Lower lobe of right lung (tissue), 2 donors: ENCODE results near the gene C1R. TPM values are rescaled to one million over a fixed set of nuclear protein-coding genes. Genes with fewer than 3 reads are reported as not detected.

ENCODE experiments used
- ATAC-seq, 2 donors: fragments of 200-7000 bp; cut with Tn5 transposase; one replicate each; pipeline ENCODE4 v1.9.1; 2020 to 2022; ENCODE audit warnings: mild to moderate bottlenecking in 2 of 2, moderate library complexity in 2 of 2
- DNase-seq: peaks from one replicate; pipeline ENCODE4 v3.0.0-alpha.2; 2020
- H3K27ac ChIP-seq: fragments of 200-600 bp; one replicate; pipeline ENCODE4 v1.8.0; 2022
- H3K27me3 ChIP-seq: fragments of 200-600 bp; one replicate; pipeline ENCODE4 v1.8.0; 2022; ENCODE audit warnings: low read depth
- H3K36me3 ChIP-seq: fragments of 200-600 bp; one replicate; pipeline ENCODE4 v1.8.0; 2022; ENCODE audit warnings: mild to moderate bottlenecking
- H3K4me1 ChIP-seq: fragments of 200-600 bp; one replicate; pipeline ENCODE4 v1.8.0; 2022
- H3K4me3 ChIP-seq: fragments of 200-600 bp; one replicate; pipeline ENCODE4 v1.8.0; 2022; ENCODE audit warnings: mild to moderate bottlenecking
- H3K9me3 ChIP-seq: fragments of 200-600 bp; one replicate; pipeline ENCODE4 v1.8.0; 2022
- intact Hi-C: fragments of 100-400 bp; cut with DNase I; formaldehyde crosslinking; loops from one replicate; pipeline ENCODE4 v1.11.0; 2022
- total RNA-seq: library from RNA; stranded (reverse); fragmentation: NEBNext Ultra II Directional; extraction: Animal tissue kit (Norgen Biotek cat#: 25700); gene quantifications from one replicate; pipeline ENCODE4 v1.2.1, GENCODE V29; 2021
- TF ChIP-seq, protein P1 (sequence below): fragments of 200-600 bp; IDR thresholded peaks from one replicate; pipeline ENCODE4 v1.8.0; 2022; ENCODE audit warnings: antibody characterized with exemption, mild to moderate bottlenecking
- donor health status: DM: no; HTN: yes; CAD: no; lungs with severe emphysema.

The C1R gene
- total RNA-seq, 1 donor from 2014 or later, result 373 TPM

DNA sequence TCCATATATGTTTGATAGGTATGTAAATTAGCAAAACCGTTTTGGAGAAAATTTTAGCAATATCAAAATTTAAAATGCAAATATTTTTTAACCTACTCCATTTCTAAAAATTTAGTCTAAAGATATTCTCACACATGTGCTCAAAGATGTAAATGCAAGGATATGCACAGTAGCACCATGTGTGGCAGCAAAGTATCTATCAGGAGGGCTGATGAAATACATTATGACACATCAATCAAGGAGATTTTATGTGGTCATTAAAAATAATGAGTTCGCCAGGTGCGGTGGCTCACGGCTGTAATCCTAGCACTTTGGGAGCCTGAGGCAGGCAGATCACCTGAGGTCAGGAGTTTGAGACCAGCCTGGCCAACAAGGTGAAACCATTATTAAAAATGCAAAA lies 8.0 kb upstream of the C1R start:
- TF ChIP-seq, protein P1, sequence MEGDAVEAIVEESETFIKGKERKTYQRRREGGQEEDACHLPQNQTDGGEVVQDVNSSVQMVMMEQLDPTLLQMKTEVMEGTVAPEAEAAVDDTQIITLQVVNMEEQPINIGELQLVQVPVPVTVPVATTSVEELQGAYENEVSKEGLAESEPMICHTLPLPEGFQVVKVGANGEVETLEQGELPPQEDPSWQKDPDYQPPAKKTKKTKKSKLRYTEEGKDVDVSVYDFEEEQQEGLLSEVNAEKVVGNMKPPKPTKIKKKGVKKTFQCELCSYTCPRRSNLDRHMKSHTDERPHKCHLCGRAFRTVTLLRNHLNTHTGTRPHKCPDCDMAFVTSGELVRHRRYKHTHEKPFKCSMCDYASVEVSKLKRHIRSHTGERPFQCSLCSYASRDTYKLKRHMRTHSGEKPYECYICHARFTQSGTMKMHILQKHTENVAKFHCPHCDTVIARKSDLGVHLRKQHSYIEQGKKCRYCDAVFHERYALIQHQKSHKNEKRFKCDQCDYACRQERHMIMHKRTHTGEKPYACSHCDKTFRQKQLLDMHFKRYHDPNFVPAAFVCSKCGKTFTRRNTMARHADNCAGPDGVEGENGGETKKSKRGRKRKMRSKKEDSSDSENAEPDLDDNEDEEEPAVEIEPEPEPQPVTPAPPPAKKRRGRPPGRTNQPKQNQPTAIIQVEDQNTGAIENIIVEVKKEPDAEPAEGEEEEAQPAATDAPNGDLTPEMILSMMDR, result no peak
- Histone ChIP-seq H3K27me3 (no peaks in the 10 kb centered on the region), H3K4me3 (no peak overlapping the region), H3K36me3 (peaks cover 69% of the 10 kb centered on the region), H3K9me3 (no peaks in the 10 kb centered on the region), H3K27ac (no peak overlapping the region), H3K4me1 (no peaks in the 10 kb centered on the region)
- DNase-seq (no peak), ATAC-seq (no peak)
- intact Hi-C loops, result no loop called here

DNA sequence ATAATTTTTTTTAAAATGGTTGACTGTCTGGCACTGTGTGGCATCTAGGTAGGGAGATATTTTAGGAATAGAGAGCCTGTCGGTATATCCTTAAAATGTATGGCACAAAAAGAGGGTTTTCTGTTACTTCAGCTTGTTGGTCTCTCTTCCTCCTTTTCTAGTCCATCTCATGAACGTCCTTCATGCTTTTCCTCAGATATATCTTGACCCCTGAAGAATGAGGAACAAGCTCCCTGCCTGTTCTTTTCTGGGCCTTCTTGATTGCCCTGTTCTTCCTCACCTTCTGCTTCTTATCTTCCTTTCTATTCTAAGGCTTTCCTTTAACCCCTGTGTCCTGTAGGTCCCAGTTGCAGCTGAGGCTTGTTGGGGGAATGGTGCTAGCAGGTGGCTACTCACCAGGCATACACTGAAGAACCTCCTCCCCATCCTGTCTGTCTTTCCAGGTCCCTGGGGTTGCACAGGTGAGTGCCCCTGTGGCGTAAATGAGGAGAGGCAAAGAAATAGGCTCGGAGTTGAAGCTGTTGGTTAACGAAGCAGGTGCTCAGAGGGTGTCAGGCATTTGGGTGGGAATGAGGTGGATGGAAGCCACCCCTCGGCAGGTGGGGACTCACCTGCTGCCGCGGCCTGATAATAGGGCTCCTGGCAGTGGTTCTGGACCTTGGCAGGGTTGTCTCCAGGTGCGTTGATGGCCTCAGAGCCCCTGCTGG lies 7.2 kb upstream of the C1R start:
- no peaks in the 10 kb centered on the region for H3K27me3 ChIP-seq
- peaks cover 64% of the 10 kb centered on the region for H3K36me3 ChIP-seq
- no peaks in the 10 kb centered on the region for H3K9me3 ChIP-seq
- no peak for DNase-seq
- H3K4me1 ChIP-seq, result no peaks in the 10 kb centered on the region
- TF ChIP-seq, protein P1, result no peak
- intact Hi-C loops, result no loop called here
- ATAC-seq, result no peak
- H3K27ac ChIP-seq, result no peak overlapping the region
- no peak overlapping the region for H3K4me3 ChIP-seq

DNA sequence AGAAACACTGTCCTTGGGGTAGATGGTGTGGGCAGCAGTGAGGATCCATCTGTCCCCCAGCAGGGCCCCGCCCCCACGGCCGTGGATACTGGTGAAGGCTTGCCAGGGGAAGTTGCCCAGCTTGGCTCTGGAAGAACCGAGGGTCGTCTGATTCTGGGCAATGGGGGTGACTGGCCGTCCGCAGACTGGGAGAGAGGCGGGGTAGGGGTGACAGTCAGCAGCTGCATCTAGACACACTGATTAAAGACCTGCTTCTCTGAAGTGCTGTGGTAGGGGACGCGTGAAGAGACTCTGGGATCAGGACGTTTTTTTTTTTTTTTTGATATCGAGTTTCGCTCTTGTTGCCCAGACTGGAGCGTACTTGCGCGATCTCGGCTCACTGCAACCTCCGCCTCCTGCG lies 4.7 kb upstream of the C1R start:
- TF ChIP-seq, protein P1, result no peak
- H3K4me3 ChIP-seq, result no peak overlapping the region
- H3K9me3 ChIP-seq, result no peaks in the 10 kb centered on the region
- H3K27me3 ChIP-seq, result no peaks in the 10 kb centered on the region
- DNase-seq (no peak), ATAC-seq (no peak)
- H3K36me3 ChIP-seq, result peaks cover 47% of the 10 kb centered on the region
- no peak overlapping the region for H3K27ac ChIP-seq
- H3K4me1 ChIP-seq, result peaks cover 7% of the 10 kb centered on the region
- intact Hi-C loops, result no loop called here

DNA sequence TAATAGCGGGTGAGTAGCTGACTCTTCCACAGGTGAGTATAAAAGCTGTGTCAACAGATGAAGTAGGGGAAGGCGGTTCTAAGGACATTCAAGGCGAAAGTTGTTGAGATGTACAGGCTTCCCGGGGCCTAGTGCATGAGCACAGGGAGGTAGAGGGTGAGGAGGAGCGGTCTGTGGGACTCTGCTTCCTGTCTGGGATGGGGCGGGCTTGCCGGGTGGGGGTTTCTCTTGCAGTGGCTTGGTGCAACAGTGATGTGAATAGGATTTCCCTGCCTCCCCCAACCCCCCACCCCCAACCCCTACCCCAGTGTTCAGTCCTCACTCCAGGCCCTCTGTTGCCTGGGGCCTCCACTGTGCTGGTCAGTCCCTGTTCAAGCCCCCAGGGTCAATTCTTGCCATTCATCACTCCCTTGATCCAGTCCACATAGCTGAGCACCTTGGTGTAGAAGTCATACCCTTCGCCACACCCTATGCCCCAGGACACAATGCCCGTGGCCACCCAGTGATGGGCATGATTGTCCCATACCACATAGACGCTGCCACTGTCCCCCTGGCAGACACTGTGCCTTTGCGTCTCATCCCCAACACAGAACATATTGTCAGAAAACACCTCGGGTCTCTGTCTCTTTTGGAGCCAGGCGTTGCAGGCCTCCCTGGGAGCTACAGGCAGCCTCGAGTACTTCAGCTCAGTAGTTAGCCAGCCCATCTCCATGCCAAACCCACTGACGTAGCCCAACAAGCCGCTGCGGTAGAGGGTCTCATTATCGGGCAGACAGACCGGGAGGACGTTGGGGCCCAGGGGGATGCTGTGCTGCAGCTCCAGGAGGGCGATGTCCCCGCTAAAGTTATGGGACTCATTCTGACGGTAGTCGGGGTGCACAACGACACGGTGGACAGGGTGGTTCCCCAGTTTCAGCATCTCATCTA lies 4.0 kb upstream of the C1R start:
- no peak for DNase-seq
- intact Hi-C loops, result no loop called here
- H3K9me3 ChIP-seq, result no peaks in the 10 kb centered on the region
- H3K27me3 ChIP-seq, result no peaks in the 10 kb centered on the region
- H3K36me3 ChIP-seq, result peaks cover 40% of the 10 kb centered on the region
- TF ChIP-seq, protein P1, result no peak
- no peak overlapping the region for H3K4me3 ChIP-seq
- no peak overlapping the region for H3K27ac ChIP-seq
- H3K4me1 ChIP-seq, result peaks cover 7% of the 10 kb centered on the region
- ATAC-seq, result no peak

- Histone ChIP-seq H3K27ac (no peak overlapping the region), H3K27me3 (no peaks in the 10 kb centered on the region), H3K4me3 (no peak overlapping the region), H3K9me3 (no peaks in the 10 kb centered on the region), H3K36me3 (peaks cover 26% of the 10 kb centered on the region), H3K4me1 (peaks cover 7% of the 10 kb centered on the region)
- intact Hi-C loops, result no loop called here
- no peak for DNase-seq
- TF ChIP-seq, protein P1, result no peak
- ATAC-seq, result no peak
Observed at GRCh38 chr12:7093892-7094291, 1.6 kb upstream of the C1R start.
